ENCODE results near the gene KY.

DNA sequence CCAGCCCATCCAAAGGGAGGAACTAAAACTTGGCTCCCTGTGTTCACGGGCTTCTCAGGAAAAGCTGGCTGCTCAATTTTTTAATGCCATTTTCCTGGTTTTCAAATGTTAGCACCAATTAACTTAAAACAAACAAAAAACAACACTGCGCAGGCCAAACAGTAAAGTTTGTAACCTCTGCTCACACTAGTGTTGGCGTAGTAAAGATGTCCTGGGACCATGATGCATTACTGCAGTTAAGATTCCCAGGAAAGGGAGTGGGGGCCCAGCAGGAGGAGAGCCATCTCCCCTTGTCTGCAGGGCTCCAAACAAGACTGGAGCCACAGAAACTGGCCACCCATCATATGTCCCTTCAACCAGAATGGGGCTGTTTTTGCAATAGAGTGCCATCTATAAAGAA lies 74.0 kb downstream of the KY start:
- TF ChIP-seq, protein P1, sequence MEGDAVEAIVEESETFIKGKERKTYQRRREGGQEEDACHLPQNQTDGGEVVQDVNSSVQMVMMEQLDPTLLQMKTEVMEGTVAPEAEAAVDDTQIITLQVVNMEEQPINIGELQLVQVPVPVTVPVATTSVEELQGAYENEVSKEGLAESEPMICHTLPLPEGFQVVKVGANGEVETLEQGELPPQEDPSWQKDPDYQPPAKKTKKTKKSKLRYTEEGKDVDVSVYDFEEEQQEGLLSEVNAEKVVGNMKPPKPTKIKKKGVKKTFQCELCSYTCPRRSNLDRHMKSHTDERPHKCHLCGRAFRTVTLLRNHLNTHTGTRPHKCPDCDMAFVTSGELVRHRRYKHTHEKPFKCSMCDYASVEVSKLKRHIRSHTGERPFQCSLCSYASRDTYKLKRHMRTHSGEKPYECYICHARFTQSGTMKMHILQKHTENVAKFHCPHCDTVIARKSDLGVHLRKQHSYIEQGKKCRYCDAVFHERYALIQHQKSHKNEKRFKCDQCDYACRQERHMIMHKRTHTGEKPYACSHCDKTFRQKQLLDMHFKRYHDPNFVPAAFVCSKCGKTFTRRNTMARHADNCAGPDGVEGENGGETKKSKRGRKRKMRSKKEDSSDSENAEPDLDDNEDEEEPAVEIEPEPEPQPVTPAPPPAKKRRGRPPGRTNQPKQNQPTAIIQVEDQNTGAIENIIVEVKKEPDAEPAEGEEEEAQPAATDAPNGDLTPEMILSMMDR (IDR thresholded peaks at IDR 0.05; ENCODE audit: low read length) = no peak
- TF ChIP-seq EZH2 (optimal IDR thresholded peaks at IDR 0.05; ENCODE audit: low read depth, low read length) = no peak
